Right atrium auricular region (tissue), 2 donors: ENCODE measurements around the gene ILDR1. TPM values are rescaled to one million over a fixed set of nuclear protein-coding genes. Genes with fewer than 3 reads are reported as not detected.
A peak's percentile ranks its signal among the peaks of the same experiment; 100 is the strongest.

Experiments used
- DNase-seq: peaks from one replicate; pipeline ENCODE4 v3.0.0-alpha.2; 2019; ENCODE audit warnings: low spot score
- H3K27ac ChIP-seq, 2 donors: fragments of 200-600 bp; sonication (generic); 1 replicate in 1 of 2; 2 replicates in 1 of 2; pipeline ENCODE4 v1.5.1; 2016 to 2019
- H3K27me3 ChIP-seq, 2 donors: fragments of 200-600 bp; sonication (generic); one replicate each; pipeline versions ENCODE4 v1.5.1 to v1.6.0; 2017 to 2019
- H3K36me3 ChIP-seq: fragments of 200-600 bp; sonication (generic); one replicate; pipeline ENCODE4 v1.5.1; 2016
- H3K4me1 ChIP-seq, 2 donors: fragments of 200-600 bp; sonication (generic); one replicate each; pipeline versions ENCODE4 v1.5.1 to v1.6.0; 2017 to 2019
- H3K4me3 ChIP-seq, 2 donors: fragments of 200-600 bp; sonication (generic); 1 replicate in 1 of 2; 2 replicates in 1 of 2; pipeline ENCODE4 v1.5.1; 2017 to 2019; ENCODE audit warnings: mild to moderate bottlenecking in 1 of 2, moderate library complexity in 1 of 2
- H3K9me3 ChIP-seq, 2 donors: fragments of 200-600 bp; sonication (generic); one replicate each; pipeline ENCODE4 v1.5.1; 2019
- CTCF ChIP-seq, 2 donors: fragments of 200-600 bp; sonication (generic); IDR thresholded peaks; one replicate each; pipeline ENCODE4 v1.5.1; 2019; ENCODE audit warnings: antibody characterized with exemption in 2 of 2
- total RNA-seq, 2 donors: library from RNA; depleted of rRNA; stranded (reverse); fragments of >200 nt; gene quantifications; one replicate each; pipeline ENCODE4 v1.1.0, GENCODE V29; 2016

ILDR1 gene
- total RNA-seq: not detected

- no peak for TF ChIP-seq CTCF (IDR thresholded peaks at IDR 0.05)
- DNase-seq: no peak
Observed at GRCh38 chr3:122021811-122022401, at the start of gene ILDR1. Gene ILDR1, minus strand, starts transcription at chr3:122022247. Its CDS starts 170 bp downstream, at chr3:122022077.

GRCh38 chr3:122067588-122068240, 45.7 kb upstream of the ILDR1 start:
- H3K27ac ChIP-seq: no peak overlapping the region
- H3K4me3 ChIP-seq: no peak overlapping the region
- no peaks in the 10 kb centered on the region for H3K9me3 ChIP-seq
- no peak for DNase-seq
- no peaks in the 10 kb centered on the region for H3K36me3 ChIP-seq
- no peak for TF ChIP-seq CTCF (IDR thresholded peaks at IDR 0.05)
- H3K27me3 ChIP-seq: no peaks in the 10 kb centered on the region
- H3K4me1 ChIP-seq: no peaks in the 10 kb centered on the region

More at GRCh38 chr3:122021811-122022401, at the start of gene ILDR1:
- Histone ChIP-seq H3K4me1 (no peaks in the 10 kb centered on the region), H3K4me3 (peak within 1 kb of the TSS in 1 of 2 donors; percentile 38), H3K36me3 (no peaks in the 10 kb centered on the region), H3K27ac (no peak within 1 kb of the TSS), H3K9me3 (no peaks in the 10 kb centered on the region), H3K27me3 (peaks cover 0 to 7% of the 10 kb centered on the region in 2 donors)

- Histone ChIP-seq H3K36me3 (no peaks in the 10 kb centered on the region), H3K4me1 (no peaks in the 10 kb centered on the region), H3K27me3 (no peaks in the 10 kb centered on the region), H3K9me3 (no peaks in the 10 kb centered on the region), H3K4me3 (no peak overlapping the region), H3K27ac (no peak overlapping the region)
- TF ChIP-seq CTCF (IDR thresholded peaks at IDR 0.05): no peak
- no peak for DNase-seq
Observed at GRCh38 chr3:122067214-122067550, 45.1 kb upstream of the ILDR1 start.

- no peak for DNase-seq
- Histone ChIP-seq H3K27ac (no peak overlapping the region), H3K9me3 (no peaks in the 10 kb centered on the region), H3K4me1 (no peaks in the 10 kb centered on the region), H3K27me3 (no peaks in the 10 kb centered on the region), H3K36me3 (no peaks in the 10 kb centered on the region), H3K4me3 (no peak overlapping the region)
- TF ChIP-seq CTCF (IDR thresholded peaks at IDR 0.05): no peak
Observed at GRCh38 chr3:122066331-122067213, 44.5 kb upstream of the ILDR1 start.

- H3K9me3 ChIP-seq: no peaks in the 10 kb centered on the region
- H3K36me3 ChIP-seq: no peaks in the 10 kb centered on the region
- H3K4me1 ChIP-seq: no peaks in the 10 kb centered on the region
- no peak for TF ChIP-seq CTCF (IDR thresholded peaks at IDR 0.05)
- no peaks in the 10 kb centered on the region for H3K27me3 ChIP-seq
- no peak for DNase-seq
- H3K27ac ChIP-seq: no peak overlapping the region
- no peak overlapping the region for H3K4me3 ChIP-seq
Observed at GRCh38 chr3:122064326-122064725, 42.3 kb upstream of the ILDR1 start.
